K562 (cell line): ENCODE results near the gene PPAN. TPM values are rescaled to one million over a fixed set of nuclear protein-coding genes. Genes with fewer than 3 reads are reported as not detected.

Source experiments
- ILK ChIP-seq: fragments of 450-650 bp; IDR thresholded peaks from 2 replicates; pipeline ENCODE4 v1.6.1; 2016; ENCODE audit warnings: missing genetic modification characterization, low read depth, mild to moderate bottlenecking, missing compliant biosample characterization, moderate library complexity, borderline replicate concordance
- ZFX ChIP-seq: sonication (generic); formaldehyde crosslinking; IDR thresholded peaks from 2 replicates; pipeline ENCODE4 v1.8.0; 2022; ENCODE audit warnings: mild to moderate bottlenecking, missing genetic modification reagents, moderate library complexity
- polyA plus RNA-seq, 8 experiments: library from polyadenylated mRNA; depleted of rRNA in 4 of 8; stranded (reverse) in 5 of 8; unstranded in 3 of 8; fragments of >200 nt; fragmentation: Nextera tagmentation in 2 of 8; fragmentation: Illumina TruSeq in 1 of 8; extraction: Ambion mirVana in 2 of 8; extraction: Trizol in 1 of 8; gene quantifications; 2 replicates each; pipeline versions ENCODE4 v1.2.1 to v1.2.3, GENCODE V29; 2011 to 2014; ENCODE audit warnings: inconsistent platforms in 1 of 8, missing spikeins in 1 of 8
- total RNA-seq, 7 experiments: library from RNA; depleted of rRNA in 6 of 7; stranded (reverse); fragments of >200 nt in 6 of 7; fragmentation: Illumina TruSeq in 2 of 7; extraction: Trizol in 2 of 7; gene quantifications; 2 replicates each; pipeline versions ENCODE4 v1.2.1 to v1.2.3, GENCODE V29; 2011 to 2021; ENCODE audit warnings: low replicate concordance in 1 of 7
- TF ChIP-seq, protein P1 (sequence below), 2 experiments: fragments of 450-650 bp; formaldehyde crosslinking in 1 of 2; IDR thresholded peaks; 2 replicates each; pipeline versions ENCODE4 v1.4.0 to v1.6.1; 2014 to 2020; ENCODE audit warnings: mild to moderate bottlenecking in 2 of 2, borderline replicate concordance in 1 of 2, low read depth in 1 of 2

PPAN gene
- total and polyA plus RNA-seq, 9 of the 15 experiments (the other 6 are each of a cell fraction or from before 2014, with no cell fraction given) = 2.2 to 129 (median 59.1) TPM

DNA sequence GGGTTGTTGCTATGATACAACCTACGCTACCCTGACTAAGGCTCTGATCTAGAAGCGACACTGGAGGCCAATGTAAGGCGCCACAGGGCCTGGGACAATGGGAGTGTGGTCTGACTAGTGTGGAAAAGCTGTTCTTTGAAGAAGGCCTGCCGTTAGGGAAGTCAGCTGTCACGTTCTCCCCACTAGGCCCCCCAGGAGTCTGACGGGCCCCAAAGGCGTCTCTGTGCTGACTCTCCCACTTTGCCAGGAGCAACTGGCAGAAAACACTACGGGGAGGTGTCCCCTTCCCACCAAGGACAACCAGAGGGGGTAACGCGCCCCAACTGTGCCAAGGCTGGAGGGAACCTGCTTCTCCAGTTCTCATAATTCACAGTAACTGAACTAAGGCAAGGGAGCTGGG is 38.9 kb downstream of the PPAN start (continued):
- TF ChIP-seq, protein P1, sequence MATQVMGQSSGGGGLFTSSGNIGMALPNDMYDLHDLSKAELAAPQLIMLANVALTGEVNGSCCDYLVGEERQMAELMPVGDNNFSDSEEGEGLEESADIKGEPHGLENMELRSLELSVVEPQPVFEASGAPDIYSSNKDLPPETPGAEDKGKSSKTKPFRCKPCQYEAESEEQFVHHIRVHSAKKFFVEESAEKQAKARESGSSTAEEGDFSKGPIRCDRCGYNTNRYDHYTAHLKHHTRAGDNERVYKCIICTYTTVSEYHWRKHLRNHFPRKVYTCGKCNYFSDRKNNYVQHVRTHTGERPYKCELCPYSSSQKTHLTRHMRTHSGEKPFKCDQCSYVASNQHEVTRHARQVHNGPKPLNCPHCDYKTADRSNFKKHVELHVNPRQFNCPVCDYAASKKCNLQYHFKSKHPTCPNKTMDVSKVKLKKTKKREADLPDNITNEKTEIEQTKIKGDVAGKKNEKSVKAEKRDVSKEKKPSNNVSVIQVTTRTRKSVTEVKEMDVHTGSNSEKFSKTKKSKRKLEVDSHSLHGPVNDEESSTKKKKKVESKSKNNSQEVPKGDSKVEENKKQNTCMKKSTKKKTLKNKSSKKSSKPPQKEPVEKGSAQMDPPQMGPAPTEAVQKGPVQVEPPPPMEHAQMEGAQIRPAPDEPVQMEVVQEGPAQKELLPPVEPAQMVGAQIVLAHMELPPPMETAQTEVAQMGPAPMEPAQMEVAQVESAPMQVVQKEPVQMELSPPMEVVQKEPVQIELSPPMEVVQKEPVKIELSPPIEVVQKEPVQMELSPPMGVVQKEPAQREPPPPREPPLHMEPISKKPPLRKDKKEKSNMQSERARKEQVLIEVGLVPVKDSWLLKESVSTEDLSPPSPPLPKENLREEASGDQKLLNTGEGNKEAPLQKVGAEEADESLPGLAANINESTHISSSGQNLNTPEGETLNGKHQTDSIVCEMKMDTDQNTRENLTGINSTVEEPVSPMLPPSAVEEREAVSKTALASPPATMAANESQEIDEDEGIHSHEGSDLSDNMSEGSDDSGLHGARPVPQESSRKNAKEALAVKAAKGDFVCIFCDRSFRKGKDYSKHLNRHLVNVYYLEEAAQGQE (IDR thresholded peaks at IDR 0.05; ENCODE audit: borderline replicate concordance) = no peak
- TF ChIP-seq, protein P1 (CRISPR knock-in tag; IDR thresholded peaks at IDR 0.05; ENCODE audit: low read depth) = no peak
- TF ChIP-seq ZFX (CRISPR knock-in tag) (no peak), ILK (tag) (no peak)
